ENCODE measurements around the gene CHD6.

DNA sequence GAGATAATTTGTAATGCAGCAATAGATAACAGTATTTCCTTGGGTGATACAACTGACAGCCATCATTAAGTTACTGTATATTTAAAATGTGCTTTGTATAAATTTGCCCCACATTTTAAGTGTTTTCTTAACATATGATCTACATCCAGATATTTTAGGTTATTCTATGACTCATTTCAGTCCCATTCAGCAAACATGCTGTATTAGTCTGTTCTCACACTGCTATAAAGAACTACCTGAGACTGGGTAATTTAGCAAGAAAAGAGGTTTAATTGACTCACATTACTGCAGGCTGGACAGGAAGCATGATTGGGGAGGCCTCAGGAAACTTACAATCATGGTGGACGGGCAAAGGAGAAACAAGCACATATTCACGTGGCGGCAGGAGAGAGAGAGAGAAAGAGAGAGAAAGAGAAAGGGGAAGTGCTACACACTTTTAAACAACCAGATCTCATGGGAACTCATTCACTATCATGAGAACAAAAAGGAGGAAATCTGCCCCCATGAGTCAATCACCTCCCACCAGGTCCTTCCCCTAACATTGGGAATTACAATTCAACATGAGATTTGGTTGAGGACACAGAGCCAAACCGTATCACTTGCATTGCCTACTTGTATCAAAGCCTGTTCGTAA lies 9.6 kb upstream of the CHD6 start:
- no peak for TF ChIP-seq POLR2A (IDR thresholded peaks at IDR 0.05; ENCODE audit: low read length)
- TF ChIP-seq GATA1 (IDR thresholded peaks at IDR 0.05; ENCODE audit: low read depth, low read length) = no peak

Measured in erythroblast (primary cell).